ENCODE data around the gene NKX1-2.

The NKX1-2 gene

DNA sequence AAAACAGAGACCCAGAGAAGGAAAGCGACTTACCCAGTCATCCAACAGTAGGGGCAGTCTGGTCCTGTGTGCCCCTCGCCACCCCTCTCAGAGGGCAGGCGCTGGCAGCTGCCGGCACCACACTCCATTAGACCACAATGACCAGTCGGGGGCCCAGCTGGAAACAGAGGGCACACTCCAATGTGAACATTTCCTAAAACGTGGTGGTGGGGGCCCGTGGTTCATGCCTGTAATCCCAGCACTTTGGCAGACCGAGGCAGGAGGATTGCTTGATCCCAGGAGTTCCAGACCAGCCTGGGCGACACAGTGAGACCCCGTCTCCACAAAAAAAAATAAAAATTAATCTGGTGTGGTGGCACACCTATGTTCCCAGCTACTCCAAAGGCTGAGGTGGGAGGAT, 30.2 kb downstream of the NKX1-2 start:
- in situ Hi-C loops (cut with MboI; ENCODE audit: low pct_unique_long_range_greater_than_20kb, low sequenced_read_pairs, unreplicated experiment) = no loop called here
- TF ChIP-seq CTCF (IDR thresholded peaks at IDR 0.05; ENCODE audit: extremely low read depth, insufficient read depth, missing control alignments) = no peak
- DNase-seq (ENCODE audit: low spot score) = no peak

DNA sequence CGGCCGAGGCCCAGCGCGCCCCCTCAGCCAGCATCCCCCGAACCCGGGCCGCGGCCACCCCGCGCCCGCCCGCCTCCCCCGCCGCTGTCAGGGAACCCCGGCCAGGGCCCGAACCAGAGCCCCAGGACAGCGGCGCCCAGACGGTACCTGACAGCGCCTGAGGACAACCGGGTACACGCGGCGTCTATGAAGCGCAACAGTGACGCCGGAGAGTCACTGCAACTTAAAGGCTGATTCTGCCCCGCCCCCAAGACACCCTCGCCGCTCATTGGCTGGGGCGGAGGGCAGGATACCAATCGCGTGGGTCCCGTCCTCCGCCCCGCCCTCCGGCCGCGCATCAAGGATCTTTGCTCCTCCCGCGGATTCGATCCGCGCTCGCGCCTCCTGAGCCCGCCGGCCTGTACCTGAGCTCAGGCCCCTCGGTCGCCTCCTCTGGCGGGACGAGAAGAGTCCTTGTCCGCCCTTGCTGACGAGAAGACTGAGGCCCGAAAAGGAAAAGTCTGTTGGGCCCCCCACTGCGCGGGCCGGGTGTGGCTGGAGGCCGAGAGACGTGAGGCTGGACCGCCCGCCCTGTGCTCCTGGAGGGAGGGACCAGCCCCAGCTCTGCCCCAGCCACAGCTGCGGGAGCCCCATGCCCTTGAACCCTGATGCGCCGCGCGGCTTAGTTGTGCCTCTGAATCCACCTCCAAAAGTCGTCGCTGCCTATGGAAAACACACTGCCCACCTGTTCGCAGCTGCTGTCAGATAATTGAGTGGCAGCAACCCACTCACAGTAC, 30.9 kb downstream of the NKX1-2 start, which contains the start of gene OAT:
OAT (minus strand) TSS at position 198 of the 776 bp plus-strand sequence. CDS start 6,752 bp downstream, outside the sequence.
- in situ Hi-C loops (cut with MboI; ENCODE audit: low pct_unique_long_range_greater_than_20kb, low sequenced_read_pairs, unreplicated experiment) = no loop called here
- TF ChIP-seq CTCF (IDR thresholded peaks at IDR 0.05; ENCODE audit: extremely low read depth, insufficient read depth, missing control alignments) = no peak
- DNase-seq (ENCODE audit: low spot score) = peak; percentile 95

DNA sequence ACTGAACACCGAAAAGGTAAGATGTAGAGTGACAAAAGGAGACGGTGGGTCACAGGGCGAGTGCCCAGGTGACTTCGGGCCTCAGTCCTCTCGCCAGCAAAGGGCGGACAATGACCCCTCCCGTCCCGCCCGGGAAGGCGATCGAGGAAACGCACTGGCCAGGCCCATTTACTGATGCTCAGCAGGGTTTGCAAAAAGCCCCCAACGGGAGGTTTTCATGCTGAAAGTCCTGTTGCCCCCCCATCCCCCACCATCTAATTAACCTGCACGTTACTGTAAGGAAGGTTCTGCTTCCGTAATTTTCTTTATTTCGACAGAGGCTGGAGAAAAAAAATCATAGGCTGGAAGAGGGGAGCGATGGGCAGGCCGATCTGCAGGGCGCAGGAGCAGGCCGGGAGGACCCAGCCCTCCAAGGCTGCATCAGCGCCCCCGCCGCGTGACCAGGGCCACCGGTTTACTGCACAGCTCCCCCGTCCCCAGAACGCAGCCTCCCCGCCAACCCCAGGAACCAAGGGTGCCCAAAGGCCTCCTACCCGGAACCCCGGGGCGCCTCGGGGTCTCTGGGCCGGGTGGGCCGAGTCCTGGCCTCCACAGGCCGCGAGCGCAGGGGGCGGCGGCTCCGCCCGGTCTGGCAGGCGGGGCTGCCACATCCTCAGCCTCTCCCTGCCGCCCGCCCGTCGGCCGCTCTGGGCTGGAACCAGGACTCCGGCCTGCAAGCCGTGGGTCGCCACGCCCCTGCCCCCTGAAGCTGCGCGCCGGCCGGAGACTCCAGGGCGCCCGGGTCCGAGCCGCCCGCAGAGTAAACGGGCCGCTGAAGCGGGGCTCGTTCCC, 31.7 kb downstream of the NKX1-2 start:
- in situ Hi-C loops (cut with MboI; ENCODE audit: low pct_unique_long_range_greater_than_20kb, low sequenced_read_pairs, unreplicated experiment) = no loop called here
- TF ChIP-seq CTCF (IDR thresholded peaks at IDR 0.05; ENCODE audit: extremely low read depth, insufficient read depth, missing control alignments) = no peak
- DNase-seq (ENCODE audit: low spot score) = peak; percentile 40

- in situ Hi-C loops (cut with MboI; ENCODE audit: low pct_unique_long_range_greater_than_20kb, low sequenced_read_pairs, unreplicated experiment) = no loop called here
- DNase-seq (ENCODE audit: low spot score) = no peak
Measured at GRCh38 chr10:124416733-124417132, 33.1 kb downstream of the NKX1-2 start.

GRCh38 chr10:124415210-124415609, 34.6 kb downstream of the NKX1-2 start:
- TF ChIP-seq CTCF (IDR thresholded peaks at IDR 0.05; ENCODE audit: extremely low read depth, insufficient read depth, missing control alignments) = no peak
- in situ Hi-C loops (cut with MboI; ENCODE audit: low pct_unique_long_range_greater_than_20kb, low sequenced_read_pairs, unreplicated experiment) = no loop called here
- no peak for DNase-seq (ENCODE audit: low spot score)

More at GRCh38 chr10:124416733-124417132, 33.1 kb downstream of the NKX1-2 start:
- no peak for TF ChIP-seq CTCF (IDR thresholded peaks at IDR 0.05; ENCODE audit: extremely low read depth, insufficient read depth, missing control alignments)

DNA sequence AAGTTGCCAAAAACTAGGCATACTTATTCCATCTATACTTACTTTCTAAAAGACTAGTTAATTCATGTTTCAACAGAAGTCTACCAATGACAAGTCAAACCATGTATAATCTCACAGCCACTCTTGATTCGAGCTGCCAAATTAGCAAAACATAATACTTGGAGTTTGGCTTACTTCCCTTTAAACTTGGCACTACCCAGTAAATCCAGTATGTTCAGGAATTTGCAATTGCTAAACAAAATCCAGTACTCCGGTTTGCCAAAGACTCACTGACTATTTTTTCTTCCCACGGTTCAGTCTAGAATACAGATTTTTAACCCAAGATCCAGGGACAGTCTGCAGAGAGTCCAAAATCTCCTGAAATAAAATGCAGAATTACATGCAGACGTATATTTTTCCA, 35.8 kb downstream of the NKX1-2 start:
- in situ Hi-C loops (cut with MboI; ENCODE audit: low pct_unique_long_range_greater_than_20kb, low sequenced_read_pairs, unreplicated experiment) = no loop called here
- TF ChIP-seq CTCF (IDR thresholded peaks at IDR 0.05; ENCODE audit: extremely low read depth, insufficient read depth, missing control alignments) = no peak
- no peak for DNase-seq (ENCODE audit: low spot score)
